ENCODE measurements around the gene GLB1L3. TPM values are rescaled to one million over a fixed set of nuclear protein-coding genes. Genes with fewer than 3 reads are reported as not detected.
A peak's percentile ranks its signal among the peaks of the same experiment; 100 is the strongest.

The GLB1L3 gene
- total RNA-seq, 2 experiments from 2014 or later = 7.1 to 8.6 TPM

GRCh38 chr11:134349802-134350355, 73.7 kb downstream of the GLB1L3 start:
- H3K9me3 Mint-ChIP-seq = no peaks in the 10 kb centered on the region
- H3K4me3 Mint-ChIP-seq = no peak overlapping the region
- no peak overlapping the region for H3K27ac Mint-ChIP-seq
- H3K36me3 Mint-ChIP-seq = peaks cover 2% of the 10 kb centered on the region
- peaks cover 16% of the 10 kb centered on the region for H3K4me1 Mint-ChIP-seq (ENCODE audit: low read depth)
- ChIA-PET CTCF (interaction anchor here (2.0 kb wide), 1 partner anchor 88 kb away, joined by 4 read pairs; no protein-coding TSS in a partner anchor), POLR2A (no interaction called here)
- intact Hi-C loops (cut with micrococcal nuclease) = no loop called here
- no peaks in the 10 kb centered on the region for H3K27me3 Mint-ChIP-seq
- DNase-seq = no peak

- H3K27me3 Mint-ChIP-seq = no peaks in the 10 kb centered on the region
- no peak for DNase-seq
- intact Hi-C loops (cut with micrococcal nuclease) = no loop called here
- peaks cover 2% of the 10 kb centered on the region for H3K36me3 Mint-ChIP-seq
- H3K27ac Mint-ChIP-seq = no peak overlapping the region
- no peaks in the 10 kb centered on the region for H3K9me3 Mint-ChIP-seq
- H3K4me1 Mint-ChIP-seq (ENCODE audit: low read depth) = peaks cover 16% of the 10 kb centered on the region
- H3K4me3 Mint-ChIP-seq = no peak overlapping the region
- ChIA-PET CTCF (interaction anchor here (2.0 kb wide), 1 partner anchor 88 kb away, joined by 4 read pairs; no protein-coding TSS in a partner anchor), POLR2A (no interaction called here)
These were observed 74.2 kb downstream of the GLB1L3 start for GRCh38 chr11:134350381-134350780.

GRCh38 chr11:134352111-134352510, 75.9 kb downstream of the GLB1L3 start:
- peaks cover 2% of the 10 kb centered on the region for H3K36me3 Mint-ChIP-seq
- H3K9me3 Mint-ChIP-seq = no peaks in the 10 kb centered on the region
- DNase-seq = no peak
- peaks cover 16% of the 10 kb centered on the region for H3K4me1 Mint-ChIP-seq (ENCODE audit: low read depth)
- ChIA-PET CTCF (no interaction called here), POLR2A (no interaction called here)
- H3K27ac Mint-ChIP-seq = no peak overlapping the region
- intact Hi-C loops (cut with micrococcal nuclease) = no loop called here
- H3K4me3 Mint-ChIP-seq = no peak overlapping the region
- no peaks in the 10 kb centered on the region for H3K27me3 Mint-ChIP-seq

GRCh38 chr11:134355136-134355535, 79.0 kb downstream of the GLB1L3 start:
- CTCF ChIA-PET = no interaction called here
- no peak overlapping the region for H3K4me3 Mint-ChIP-seq
- no peaks in the 10 kb centered on the region for H3K27me3 Mint-ChIP-seq
- no peaks in the 10 kb centered on the region for H3K9me3 Mint-ChIP-seq
- POLR2A ChIA-PET = no interaction called here
- H3K36me3 Mint-ChIP-seq = peaks cover 2% of the 10 kb centered on the region
- peaks cover 8% of the 10 kb centered on the region for H3K4me1 Mint-ChIP-seq (ENCODE audit: low read depth)
- no peak overlapping the region for H3K27ac Mint-ChIP-seq
- intact Hi-C loops (cut with micrococcal nuclease) = no loop called here
- DNase-seq = no peak

- intact Hi-C loops (cut with micrococcal nuclease) = no loop called here
- peaks cover 7% of the 10 kb centered on the region for H3K4me1 Mint-ChIP-seq (ENCODE audit: low read depth)
- H3K9me3 Mint-ChIP-seq = no peaks in the 10 kb centered on the region
- H3K27me3 Mint-ChIP-seq = no peaks in the 10 kb centered on the region
- POLR2A ChIA-PET = no interaction called here
- no peak for DNase-seq
- H3K4me3 Mint-ChIP-seq = no peak overlapping the region
- no peak overlapping the region for H3K27ac Mint-ChIP-seq
- H3K36me3 Mint-ChIP-seq = peaks cover 2% of the 10 kb centered on the region
- CTCF ChIA-PET = no interaction called here
These were observed 79.5 kb downstream of the GLB1L3 start for GRCh38 chr11:134355656-134356055.

GRCh38 chr11:134356656-134357544, 80.7 kb downstream of the GLB1L3 start:
- Mint-ChIP-seq H3K27me3 (peaks cover 1% of the 10 kb centered on the region), H3K36me3 (peaks cover 2% of the 10 kb centered on the region), H3K27ac (no peak overlapping the region), H3K9me3 (no peaks in the 10 kb centered on the region), H3K4me1 (ENCODE audit: low read depth) (peaks cover 9% of the 10 kb centered on the region), H3K4me3 (no peak overlapping the region)
- intact Hi-C loops (cut with micrococcal nuclease) = no loop called here
- ChIA-PET POLR2A (no interaction called here), CTCF (no interaction called here)
- DNase-seq = no peak

- DNase-seq = no peak
- intact Hi-C loops (cut with micrococcal nuclease) = no loop called here
- Mint-ChIP-seq H3K4me3 (no peak overlapping the region), H3K36me3 (peaks cover 2% of the 10 kb centered on the region), H3K9me3 (no peaks in the 10 kb centered on the region), H3K4me1 (ENCODE audit: low read depth) (peaks cover 11% of the 10 kb centered on the region), H3K27me3 (peaks cover 1% of the 10 kb centered on the region), H3K27ac (no peak overlapping the region)
- POLR2A ChIA-PET = no interaction called here
- CTCF ChIA-PET = no interaction called here
These were observed 81.3 kb downstream of the GLB1L3 start for GRCh38 chr11:134357545-134357839.

- Mint-ChIP-seq H3K27me3 (peaks cover 1% of the 10 kb centered on the region), H3K36me3 (peaks cover under 1% of the 10 kb centered on the region), H3K4me3 (no peak overlapping the region), H3K9me3 (no peaks in the 10 kb centered on the region), H3K27ac (no peak overlapping the region), H3K4me1 (ENCODE audit: low read depth) (peaks cover 11% of the 10 kb centered on the region)
- CTCF ChIA-PET = no interaction called here
- DNase-seq = no peak
- intact Hi-C loops (cut with micrococcal nuclease) = no loop called here
- POLR2A ChIA-PET = no interaction called here
These were observed 82.1 kb downstream of the GLB1L3 start for GRCh38 chr11:134358165-134358855.

GRCh38 chr11:134358856-134359490, 82.8 kb downstream of the GLB1L3 start:
- intact Hi-C loops (cut with micrococcal nuclease) = no loop called here
- Mint-ChIP-seq H3K27ac (no peak overlapping the region), H3K4me1 (ENCODE audit: low read depth) (peaks cover 11% of the 10 kb centered on the region), H3K27me3 (peaks cover 1% of the 10 kb centered on the region), H3K36me3 (no peaks in the 10 kb centered on the region), H3K4me3 (no peak overlapping the region), H3K9me3 (no peaks in the 10 kb centered on the region)
- CTCF ChIA-PET = interaction anchor here (1.1 kb wide), 1 partner anchor 28 kb away, joined by 3 read pairs; no protein-coding TSS in a partner anchor
- no peak for DNase-seq
- POLR2A ChIA-PET = no interaction called here

- POLR2A ChIA-PET = no interaction called here
- Mint-ChIP-seq H3K27me3 (peaks cover 1% of the 10 kb centered on the region), H3K36me3 (no peaks in the 10 kb centered on the region)
These were observed 83.5 kb downstream of the GLB1L3 start for GRCh38 chr11:134359646-134360045.

GRCh38 chr11:134360050-134360835, 84.1 kb downstream of the GLB1L3 start:
- H3K4me1 Mint-ChIP-seq (ENCODE audit: low read depth) = peaks cover 11% of the 10 kb centered on the region
- H3K27me3 Mint-ChIP-seq = peaks cover 1% of the 10 kb centered on the region
- ChIA-PET POLR2A (no interaction called here), CTCF (interaction anchor here (1.0 to 1.1 kb wide), 2 partner anchors 25 to 27 kb away, joined by 3 read pairs; no protein-coding TSS in a partner anchor)
- H3K4me3 Mint-ChIP-seq = no peak overlapping the region
- no peaks in the 10 kb centered on the region for H3K36me3 Mint-ChIP-seq
- intact Hi-C loops (cut with micrococcal nuclease) = no loop called here
- no peak overlapping the region for H3K27ac Mint-ChIP-seq
- DNase-seq = peak; percentile 86
- no peaks in the 10 kb centered on the region for H3K9me3 Mint-ChIP-seq

More at GRCh38 chr11:134359646-134360045, 83.5 kb downstream of the GLB1L3 start:
- Mint-ChIP-seq H3K27ac (no peak overlapping the region), H3K4me3 (no peak overlapping the region), H3K4me1 (ENCODE audit: low read depth) (peaks cover 11% of the 10 kb centered on the region), H3K9me3 (no peaks in the 10 kb centered on the region)
- no peak for DNase-seq
- intact Hi-C loops (cut with micrococcal nuclease) = no loop called here
- CTCF ChIA-PET = interaction anchor here (1.0 to 1.1 kb wide), 2 partner anchors 24 to 27 kb away, joined by 3 read pairs; no protein-coding TSS in a partner anchor
